Fibroblast of pulmonary artery (primary cell): Measurements from ENCODE around the gene SLC31A1.

Experiments used
- DNase-seq: peaks from one replicate; pipeline ENCODE4 v3.0.0-alpha.2; 2010; ENCODE audit warnings: low read depth
- H3K4me3 ChIP-seq: replicated peaks from 2 replicates; pipeline ENCODE4 v1.5.1; 2011; ENCODE audit warnings: low read depth, mild to moderate bottlenecking, control low read depth, low read length, moderate library complexity
- CTCF ChIP-seq: IDR thresholded peaks from 2 replicates; pipeline ENCODE4 v1.5.1; 2011; ENCODE audit warnings: mild to moderate bottlenecking, control low read depth, low read length, inconsistent platforms; ENCODE audit errors: missing control alignments

The SLC31A1 gene

DNA sequence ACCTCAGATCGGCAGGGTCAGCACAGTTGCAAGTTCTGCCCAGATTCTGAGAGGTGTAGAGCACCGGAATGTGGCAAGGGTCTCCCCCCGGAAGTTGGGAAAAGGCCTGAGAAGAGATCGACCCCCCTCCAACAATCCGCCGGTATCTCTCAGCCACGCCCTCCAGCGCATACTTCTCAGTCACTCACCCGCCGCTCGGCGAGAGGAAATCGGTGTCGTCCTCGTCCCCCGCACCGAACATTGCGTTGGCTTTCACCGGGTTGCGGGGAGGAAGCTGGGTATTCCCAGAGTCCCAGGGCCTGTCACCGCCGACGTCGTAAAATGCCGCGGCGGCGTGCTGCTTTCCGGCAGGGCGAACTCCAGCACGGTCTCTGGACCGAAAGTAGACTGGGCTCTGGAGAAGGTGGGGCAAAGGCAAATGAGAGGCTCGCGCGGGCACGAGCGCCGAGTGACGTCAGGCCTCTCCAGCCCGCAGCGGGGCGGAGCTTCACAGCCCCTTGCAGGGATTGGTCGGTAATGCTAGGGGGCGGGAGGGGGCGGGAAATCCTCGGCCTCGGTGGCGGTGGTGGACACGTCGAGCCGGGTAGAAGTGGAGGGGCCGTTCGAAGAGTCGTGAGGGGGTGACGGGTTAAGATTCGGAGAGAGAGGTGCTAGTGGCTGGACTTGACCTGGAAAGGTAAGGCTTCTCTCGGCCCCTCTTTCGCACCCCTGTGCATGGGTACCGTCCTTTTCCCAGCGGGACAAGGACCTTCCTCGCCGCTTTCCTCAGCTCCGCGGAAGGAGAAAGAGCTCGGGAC is at the start of gene SLC31A1, which contains the start of gene FKBP15:
TSS of gene SLC31A1 (plus strand) at position 542 of the 797 bp plus-strand sequence. CDS start 34,605 bp downstream, outside the sequence.
TSS of gene FKBP15 (minus strand) at position 275 of the 797 bp plus-strand sequence. CDS start at position 241, 34 bp downstream.
- peak within 1 kb of the TSS; percentile 99 for H3K4me3 ChIP-seq
- no peak for TF ChIP-seq CTCF
- peak; percentile 99 for DNase-seq

DNA sequence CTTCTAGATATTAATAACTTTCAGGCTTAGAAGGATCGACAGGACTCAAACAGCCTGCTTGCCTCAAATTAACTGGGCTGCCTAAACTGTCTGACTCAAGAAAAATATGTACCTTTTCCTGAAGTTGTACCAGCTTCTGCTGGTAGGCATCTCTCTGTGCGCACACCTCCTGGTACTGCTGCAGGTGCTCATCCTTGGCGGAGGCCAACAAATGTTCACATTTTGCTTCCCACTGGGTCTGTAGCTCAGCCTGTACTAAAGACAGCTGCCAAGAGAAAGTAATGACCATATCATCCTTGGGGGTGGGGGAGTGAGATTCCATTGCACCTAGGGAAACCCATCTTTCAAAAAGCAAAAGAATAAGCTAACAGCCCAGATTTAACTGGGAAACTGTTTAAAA is 48.0 kb upstream of the SLC31A1 start:
- DNase-seq = no peak
- TF ChIP-seq CTCF = no peak
- H3K4me3 ChIP-seq = no peak overlapping the region

DNA sequence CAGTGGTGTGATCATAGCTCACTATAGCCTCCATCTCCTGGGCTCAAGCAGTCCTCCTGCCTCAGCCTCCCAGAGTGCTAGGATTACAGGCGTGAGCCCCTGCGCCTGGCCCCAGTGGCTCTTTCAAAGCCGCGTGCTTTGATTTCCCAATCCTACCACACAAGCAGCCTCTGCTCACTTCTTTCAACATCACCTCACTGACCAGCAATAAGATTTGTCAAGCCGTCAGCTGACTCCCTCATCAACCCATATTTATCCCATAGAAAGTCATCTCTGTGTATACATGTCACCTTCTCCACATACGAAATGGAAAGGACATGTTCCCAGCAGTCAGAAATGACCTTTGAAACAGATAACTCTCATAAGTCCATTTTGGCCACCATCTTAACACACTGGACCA is 44.5 kb upstream of the SLC31A1 start:
- no peak for TF ChIP-seq CTCF

DNA sequence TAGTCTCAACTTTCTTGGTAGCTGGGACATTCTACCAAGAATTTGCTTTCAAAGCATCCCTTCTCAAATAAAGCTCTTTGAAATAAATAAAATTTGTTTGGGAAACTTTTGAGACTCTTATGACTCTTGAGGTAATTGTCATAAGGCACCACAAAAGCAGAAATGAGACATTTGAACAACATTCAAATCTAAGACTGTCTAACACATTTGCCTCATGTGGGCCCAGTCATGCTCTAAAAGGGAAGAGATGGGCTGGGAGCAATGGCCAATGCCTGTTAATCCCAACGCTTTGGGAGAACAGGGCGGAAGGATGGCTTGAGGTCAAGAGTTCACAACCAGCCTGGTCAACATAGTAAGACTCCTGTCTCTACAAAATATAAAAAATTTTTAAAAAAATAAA is 44.1 kb upstream of the SLC31A1 start:
- no peak overlapping the region for H3K4me3 ChIP-seq
- no peak for DNase-seq
- no peak for TF ChIP-seq CTCF

More for the DNA sequence above, 44.5 kb upstream of the SLC31A1 start:
- H3K4me3 ChIP-seq = no peak overlapping the region
- DNase-seq = no peak

DNA sequence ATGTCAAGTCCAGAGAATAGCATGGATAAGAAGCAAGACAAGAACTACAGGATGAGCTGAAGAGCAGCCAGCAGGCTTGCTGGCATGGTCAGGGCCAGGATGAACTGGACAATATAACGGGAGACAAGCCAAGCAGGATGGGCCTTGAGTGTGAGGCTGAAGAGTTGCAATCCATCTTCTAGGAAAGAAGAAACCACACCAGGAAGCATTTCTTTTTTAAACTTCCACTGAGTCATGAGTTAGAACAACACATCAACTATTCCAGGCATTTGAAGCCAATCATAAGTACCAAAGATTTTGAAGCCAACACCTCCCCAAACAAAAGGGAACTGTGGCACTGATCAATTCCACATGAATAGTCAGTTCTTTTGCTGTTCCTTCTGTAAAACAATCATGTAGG is 43.3 kb upstream of the SLC31A1 start:
- peak; percentile 56 for DNase-seq
- no peak overlapping the region for H3K4me3 ChIP-seq
- TF ChIP-seq CTCF = no peak

DNA sequence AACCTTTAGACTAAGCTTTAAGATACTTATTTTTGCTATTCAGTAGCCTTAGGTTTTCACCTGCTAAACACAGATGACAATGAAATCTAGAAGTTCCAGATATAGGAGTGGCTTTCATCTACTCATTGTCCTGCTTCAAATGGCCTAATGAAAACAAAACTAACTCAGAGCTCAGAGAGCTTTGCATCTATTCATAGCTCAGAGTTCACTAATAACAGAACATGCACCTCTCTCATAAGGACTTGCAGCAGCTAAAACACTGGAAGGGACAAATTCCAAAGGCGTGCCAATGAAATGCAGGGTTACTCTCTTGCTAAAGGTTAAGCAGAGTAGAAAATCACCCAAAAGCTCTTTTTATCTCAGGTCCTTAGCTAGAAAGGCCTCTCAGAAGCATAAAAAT is 41.5 kb upstream of the SLC31A1 start:
- DNase-seq = no peak
- TF ChIP-seq CTCF = no peak
- H3K4me3 ChIP-seq = no peak overlapping the region

GRCh38 chr9:113181165-113181564 is 40.2 kb upstream of the SLC31A1 start:
- no peak overlapping the region for H3K4me3 ChIP-seq
- no peak for TF ChIP-seq CTCF
- DNase-seq = no peak
